ENCODE data around the gene MAMDC4.
"Not testable (repeated sequence)": the region's sequence is repeated elsewhere in the genome, so short reads cannot be mapped to it uniquely, and the experiment has no call there.

Gene MAMDC4

DNA sequence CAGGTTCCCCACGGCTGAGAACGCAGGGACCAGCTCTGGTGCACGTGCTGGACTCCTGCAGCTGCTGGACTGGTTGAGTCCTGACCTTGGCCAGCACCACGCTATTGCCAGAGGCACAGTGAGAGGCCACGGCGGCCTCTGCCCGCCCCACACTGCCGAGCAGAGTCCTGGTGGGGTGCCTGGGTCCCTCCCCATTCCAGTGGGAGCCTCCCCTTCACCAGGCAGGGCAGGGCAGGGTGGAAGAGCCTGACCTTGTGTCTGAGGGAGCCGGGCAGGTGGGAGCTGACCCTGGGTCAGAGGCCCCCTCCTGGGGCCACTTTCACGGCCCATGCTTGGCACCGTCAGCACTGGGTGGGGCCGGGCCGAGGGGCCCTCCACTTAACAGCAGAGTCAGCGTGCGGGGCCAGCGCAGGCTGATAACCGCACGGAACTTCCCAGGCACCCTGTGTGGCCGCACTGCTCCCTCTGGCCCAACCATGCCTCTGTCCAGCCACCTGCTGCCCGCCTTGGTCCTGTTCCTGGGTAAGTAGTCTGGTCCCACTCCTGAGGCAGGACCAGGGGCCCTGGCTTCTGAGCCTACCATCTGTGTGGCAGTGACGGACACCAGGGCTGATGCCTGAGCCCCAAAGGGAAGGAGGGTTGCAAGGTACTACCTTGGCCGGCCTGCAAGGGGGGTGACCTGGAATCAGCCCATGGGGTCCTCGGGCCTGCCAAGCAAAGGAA is at the start of gene MAMDC4:
TSS of gene MAMDC4 (plus strand) at position 406 of the 723 bp plus-strand sequence. CDS start at position 477, 71 bp downstream.
- no peak for DNase-seq (ENCODE audit: low read depth, low spot score)

DNA sequence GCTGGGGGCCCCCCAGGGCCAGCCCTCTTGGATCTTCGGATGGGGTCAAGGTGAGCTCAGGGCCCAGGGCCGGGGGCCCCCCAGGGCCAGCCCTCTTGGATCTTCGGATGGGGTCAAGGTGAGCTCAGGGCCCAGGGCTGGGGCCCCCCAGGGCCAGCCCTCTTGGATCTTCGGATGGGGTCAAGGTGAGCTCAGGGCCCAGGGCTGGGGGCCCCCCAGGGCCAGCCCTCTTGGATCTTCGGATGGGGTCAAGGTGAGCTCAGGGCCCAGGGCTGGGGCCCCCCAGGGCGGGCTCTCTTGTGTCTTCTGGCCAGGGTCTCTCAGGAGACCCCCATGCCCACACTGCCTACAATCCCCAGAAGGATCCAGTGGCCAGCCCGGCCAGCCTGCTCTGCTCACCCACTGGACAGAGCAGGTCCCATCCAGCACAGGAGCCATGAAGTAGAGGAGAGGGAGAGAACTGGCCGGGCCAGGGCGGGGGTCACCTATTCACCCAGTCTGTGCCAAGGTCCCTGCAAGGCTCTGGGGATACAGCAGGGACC is 49.1 kb upstream of the MAMDC4 start:
- not testable (repeated sequence) for DNase-seq (ENCODE audit: low read depth, low spot score)

DNA sequence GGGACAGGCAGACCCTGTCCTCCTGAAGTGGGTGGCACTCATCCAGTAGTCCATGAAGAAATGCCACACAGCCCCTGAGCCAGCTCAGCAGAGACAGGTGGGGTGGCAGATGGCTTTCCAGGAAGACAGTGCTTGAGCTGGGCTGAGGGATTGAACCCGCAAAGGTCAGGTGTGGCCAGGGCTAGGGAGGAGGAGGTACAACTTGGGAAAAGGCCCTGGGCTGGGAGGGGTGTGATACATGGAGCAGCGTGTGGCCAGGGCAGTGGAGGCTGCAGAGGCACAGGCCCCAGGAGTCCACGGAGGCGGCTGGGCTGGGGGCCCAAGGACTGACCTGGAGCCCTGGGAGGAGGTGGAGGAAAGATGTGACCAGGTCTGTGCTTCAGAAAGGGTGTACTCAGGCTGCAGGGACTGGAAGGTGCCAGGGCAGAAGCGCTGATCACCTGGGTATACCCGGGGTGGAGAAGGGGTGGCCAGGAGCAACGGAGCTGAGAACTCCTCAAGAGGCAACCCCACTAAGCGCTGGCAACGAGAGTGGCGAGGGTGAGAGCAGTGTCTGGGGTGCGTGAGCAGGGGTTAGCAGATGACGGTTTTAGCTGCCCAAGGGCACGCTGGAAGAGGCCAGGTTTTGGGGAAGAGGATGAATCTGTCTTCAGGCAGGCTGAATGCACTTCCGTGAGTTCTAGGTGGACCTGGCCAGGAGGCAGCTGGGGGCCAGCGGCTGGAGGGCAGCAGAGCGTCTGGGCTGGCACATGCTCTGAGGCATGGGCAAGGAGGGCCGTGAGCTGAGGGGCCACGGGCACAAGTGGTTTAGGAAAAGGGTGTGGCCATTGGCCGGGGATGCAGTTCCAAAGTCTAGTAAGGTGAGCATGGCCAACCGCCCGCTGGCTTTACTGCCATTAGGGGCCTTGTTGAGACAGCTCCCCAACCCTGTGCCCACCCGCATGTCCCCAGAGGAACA is 48.3 kb upstream of the MAMDC4 start:
- DNase-seq (ENCODE audit: low read depth, low spot score): no peak

DNA sequence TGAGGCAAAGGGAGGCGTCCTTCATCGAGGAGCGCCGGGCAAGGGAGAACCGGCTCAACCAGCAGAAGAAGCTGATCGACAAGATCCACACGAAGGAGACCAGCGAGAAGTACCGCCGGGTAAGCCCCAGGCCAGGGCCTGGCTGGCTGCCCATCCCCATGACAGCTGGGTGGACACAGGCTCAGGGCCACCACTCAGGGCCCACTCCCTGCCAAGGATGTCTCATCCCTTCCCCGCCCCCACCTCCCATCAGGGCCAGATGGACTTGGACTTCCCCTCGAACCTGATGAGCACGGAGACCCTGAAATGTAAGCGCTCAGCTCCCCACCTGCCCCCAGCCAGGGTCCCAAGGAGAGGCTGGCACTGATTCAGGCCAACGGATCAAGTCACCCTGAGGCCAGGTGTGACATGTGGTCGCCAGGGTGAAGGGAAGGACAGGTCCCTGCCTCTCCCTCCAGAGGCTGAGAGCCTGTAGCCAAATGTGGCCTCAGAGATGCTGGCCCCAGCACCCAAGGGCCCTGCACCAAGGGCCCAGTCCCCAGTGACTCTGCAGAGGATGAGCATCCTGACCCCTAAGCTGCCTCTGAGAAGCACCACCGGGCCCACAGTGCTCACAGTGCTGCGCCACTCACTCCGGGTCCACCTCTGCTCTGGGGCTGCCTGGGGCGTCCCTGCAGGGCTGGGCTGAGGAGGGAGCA is 47.5 kb upstream of the MAMDC4 start:
- no peak for DNase-seq (ENCODE audit: low read depth, low spot score)

DNA sequence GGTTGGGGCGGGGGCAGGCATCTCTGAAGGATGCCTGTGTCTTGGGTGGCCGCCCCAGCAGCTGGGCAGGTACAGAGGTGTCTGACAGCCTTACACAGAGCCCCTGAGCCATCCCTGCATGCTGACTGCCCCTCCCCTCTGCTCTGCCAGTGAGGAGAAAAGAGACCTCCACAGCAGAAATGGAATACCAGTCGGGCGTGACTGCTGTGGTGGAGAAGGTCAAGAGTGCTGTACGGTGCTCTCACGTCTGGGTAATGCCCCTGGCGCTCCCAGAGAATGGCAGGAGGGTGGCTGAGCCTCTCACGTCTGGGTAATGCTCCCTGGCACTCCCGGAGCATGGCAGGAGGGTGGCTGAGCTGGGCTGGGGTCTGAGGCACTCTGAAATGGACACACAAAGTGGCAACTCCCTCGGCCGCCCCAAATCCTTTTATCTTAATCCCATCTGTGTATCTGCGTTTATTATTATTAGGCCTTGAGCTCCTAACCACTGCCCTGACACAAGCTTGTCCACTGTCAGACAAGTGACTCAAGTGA is 46.9 kb upstream of the MAMDC4 start:
- DNase-seq (ENCODE audit: low read depth, low spot score): no peak

DNA sequence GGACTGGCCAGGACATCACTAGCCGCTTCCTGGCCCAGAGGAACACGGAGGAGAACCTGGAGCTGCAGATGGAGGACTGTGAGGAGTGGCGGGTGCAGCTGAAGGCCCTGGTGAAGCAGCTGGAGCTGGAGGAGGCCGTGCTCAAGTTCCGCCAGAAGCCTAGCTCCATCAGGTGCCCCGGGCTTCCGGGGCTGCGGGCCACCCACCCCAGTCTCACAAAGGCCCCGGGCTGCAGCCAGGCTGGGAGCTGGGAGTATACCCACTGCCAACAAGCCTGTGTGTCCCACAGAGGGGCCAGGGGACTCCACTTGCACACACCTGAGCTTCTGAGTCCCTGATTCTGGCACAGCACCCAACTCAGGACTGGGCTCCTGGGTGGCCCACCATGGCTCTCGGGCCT is 46.1 kb upstream of the MAMDC4 start:
- no peak for DNase-seq (ENCODE audit: low read depth, low spot score)

DNA sequence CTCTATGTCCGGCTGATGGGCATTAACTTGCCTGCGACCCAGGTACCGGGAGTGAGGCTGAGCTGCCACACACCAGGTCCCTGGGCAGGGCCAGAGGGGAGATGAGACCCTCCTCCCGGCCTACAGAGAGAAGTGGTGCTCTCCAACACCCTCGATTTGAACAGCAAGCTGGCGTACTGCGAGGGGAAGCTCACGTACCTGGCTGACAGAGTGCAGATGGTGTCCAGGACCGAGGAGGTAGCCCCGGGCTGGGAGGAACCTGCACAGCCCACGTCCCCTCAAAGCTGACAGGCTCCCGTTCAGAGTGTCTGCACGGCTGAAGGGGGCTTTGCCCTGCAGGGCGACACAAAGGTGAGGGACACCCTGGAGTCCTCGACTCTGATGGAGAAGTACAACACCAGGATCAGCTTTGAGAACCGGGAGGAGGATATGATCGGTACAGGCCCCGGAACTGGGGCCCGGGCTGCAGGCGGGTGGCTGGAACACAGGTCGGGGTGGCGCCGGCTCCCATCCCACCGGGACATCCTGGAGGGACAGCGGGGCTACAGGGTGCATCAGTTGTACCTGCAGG is 45.4 kb upstream of the MAMDC4 start:
- no peak for DNase-seq (ENCODE audit: low read depth, low spot score)

DNA sequence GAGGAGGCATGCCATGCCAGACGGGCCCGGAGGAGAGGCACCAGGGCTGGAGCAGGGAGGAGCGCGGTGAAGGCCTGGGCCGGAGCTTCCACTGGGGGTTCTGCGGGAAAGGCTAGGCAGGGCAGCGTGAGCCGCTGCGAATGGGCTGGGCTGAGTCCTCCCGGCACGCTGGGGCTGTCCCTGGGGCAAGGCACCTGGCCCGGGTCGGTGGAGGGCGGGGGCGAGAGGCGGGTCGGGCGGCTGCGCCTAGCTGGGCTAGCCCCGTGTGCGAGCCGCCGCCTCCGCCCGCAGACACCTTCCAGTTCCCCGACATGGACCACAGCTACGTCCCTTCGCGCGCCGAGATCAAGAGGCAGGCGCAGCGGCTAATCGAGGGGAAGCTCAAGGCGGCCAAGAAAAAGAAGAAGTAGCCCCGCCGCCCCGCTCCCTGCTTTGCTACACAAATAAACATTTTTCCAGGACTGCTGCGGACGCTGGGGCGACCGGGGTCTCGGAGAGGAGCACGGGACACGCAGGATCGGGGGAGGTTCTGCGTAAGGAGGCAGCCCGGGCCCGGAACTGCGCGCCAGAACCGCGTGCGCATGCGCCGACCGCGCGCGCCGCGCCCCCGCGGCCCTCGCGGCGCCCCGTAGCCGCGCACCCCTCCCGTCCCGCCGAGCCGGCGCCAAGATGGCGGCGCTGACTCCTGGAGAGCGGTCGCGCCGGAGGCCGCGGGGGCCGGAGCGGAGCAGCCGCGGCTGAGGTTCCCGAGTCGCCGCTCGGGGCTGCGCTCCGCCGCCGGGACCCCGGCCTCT is 44.7 kb upstream of the MAMDC4 start, which contains the start of gene RABL6:
TSS of gene RABL6 (plus strand) at position 668 of the 794 bp plus-strand sequence. CDS start 249 bp downstream, outside the sequence.
- DNase-seq (ENCODE audit: low read depth, low spot score): peak; percentile 50

DNA sequence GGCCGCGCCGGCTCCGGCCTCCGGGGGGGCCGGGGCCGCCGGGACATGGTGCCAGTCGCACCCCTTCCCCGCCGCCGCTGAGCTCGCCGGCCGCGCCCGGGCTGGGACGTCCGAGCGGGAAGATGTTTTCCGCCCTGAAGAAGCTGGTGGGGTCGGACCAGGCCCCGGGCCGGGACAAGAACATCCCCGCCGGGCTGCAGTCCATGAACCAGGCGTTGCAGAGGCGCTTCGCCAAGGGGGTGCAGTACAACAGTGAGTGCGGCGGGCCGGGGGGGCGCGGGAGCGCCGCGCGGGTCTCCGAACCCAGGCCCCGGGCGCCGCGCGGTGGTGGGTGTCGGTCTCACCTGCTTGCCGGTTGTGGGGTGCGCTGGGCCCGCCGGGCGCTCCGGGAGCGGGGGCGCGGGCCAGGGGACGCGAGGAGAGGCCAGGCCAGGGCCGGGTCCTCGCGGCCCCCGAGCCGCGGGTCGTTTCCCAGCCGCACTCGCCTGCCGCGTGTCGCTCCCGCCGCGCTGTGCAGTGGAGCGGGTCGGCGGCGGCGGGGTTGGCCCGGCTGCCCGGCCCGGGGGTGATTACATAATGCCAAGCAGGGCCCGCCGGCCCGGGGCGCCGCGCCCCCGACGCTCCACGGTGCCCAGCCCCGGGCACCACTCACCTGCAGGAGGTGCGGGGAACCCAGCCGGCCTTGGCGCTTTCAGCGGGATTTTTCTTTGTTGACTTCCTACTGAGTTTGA is 43.9 kb upstream of the MAMDC4 start:
- DNase-seq (ENCODE audit: low read depth, low spot score): no peak

DNA sequence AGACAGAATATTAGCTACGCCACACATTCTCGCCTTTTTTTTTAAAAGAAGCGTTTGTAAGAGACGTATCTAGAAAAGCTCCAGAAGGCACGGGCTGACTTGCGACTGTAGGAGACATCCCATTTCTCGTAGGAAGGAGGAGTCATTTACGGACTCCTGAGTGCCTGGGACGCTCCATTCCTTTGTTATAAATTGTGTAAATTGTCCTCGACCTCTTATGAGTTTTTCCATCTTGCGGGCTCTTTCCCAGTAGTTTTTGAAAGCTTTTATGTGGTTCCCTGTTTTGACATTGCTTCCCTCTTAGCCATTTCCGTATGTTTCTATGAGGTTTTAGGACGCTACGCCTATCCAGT is 43.4 kb upstream of the MAMDC4 start:
- DNase-seq (ENCODE audit: low read depth, low spot score): no peak

DNA sequence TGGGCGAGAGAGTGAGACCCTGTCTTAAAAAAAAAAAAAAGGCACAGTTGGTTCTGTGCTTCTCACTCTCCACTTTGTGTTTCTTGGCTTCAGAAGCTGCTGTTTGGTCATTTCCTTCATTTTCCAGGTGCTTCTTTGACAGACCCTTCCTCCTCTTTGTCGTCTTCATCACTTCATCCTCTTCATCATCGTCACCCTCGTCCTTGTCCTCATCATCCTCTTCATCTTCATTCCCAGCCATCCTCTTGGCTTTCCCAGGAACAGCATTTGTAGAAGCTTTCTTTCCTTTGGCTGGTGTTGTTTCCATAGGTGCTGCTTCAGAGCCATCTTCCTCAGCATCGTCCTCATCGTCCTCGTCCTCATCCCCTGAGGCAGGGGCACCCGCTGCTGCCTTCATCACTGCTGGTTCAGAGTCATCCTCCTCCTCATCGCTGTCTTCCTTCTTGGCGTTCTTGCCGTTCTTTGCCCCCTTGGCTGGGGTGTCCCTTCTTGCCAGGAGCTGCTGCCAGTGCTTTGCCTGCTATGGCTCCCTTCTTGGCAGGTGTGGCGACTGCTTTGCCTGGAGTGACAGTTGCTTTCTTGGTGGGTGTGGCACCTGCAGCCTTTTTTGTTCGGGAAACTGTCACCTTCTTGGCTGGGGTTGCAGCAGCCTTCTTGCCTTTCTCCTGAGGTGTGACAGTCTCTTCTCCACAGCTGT is 37.3 kb upstream of the MAMDC4 start:
- no peak for DNase-seq (ENCODE audit: low read depth, low spot score)

DNA sequence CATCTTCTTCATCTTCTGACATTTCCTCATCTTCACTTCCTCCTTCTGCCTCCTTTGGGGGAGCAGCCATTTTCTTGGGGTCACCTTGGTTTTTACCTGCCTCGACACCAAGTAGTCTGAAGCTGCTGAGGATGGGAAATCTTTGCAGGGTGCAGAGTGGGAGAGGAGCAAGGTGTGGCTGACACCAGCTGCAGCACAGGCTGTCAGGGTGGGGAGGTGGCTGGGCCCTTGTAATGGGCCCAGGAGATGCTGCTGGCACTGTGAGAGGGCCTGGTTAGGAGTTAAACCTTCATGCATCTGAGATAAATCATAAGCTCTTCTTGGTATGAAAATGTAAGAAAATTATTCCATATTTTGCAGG is 36.7 kb upstream of the MAMDC4 start:
- DNase-seq (ENCODE audit: low read depth, low spot score): no peak

DNA sequence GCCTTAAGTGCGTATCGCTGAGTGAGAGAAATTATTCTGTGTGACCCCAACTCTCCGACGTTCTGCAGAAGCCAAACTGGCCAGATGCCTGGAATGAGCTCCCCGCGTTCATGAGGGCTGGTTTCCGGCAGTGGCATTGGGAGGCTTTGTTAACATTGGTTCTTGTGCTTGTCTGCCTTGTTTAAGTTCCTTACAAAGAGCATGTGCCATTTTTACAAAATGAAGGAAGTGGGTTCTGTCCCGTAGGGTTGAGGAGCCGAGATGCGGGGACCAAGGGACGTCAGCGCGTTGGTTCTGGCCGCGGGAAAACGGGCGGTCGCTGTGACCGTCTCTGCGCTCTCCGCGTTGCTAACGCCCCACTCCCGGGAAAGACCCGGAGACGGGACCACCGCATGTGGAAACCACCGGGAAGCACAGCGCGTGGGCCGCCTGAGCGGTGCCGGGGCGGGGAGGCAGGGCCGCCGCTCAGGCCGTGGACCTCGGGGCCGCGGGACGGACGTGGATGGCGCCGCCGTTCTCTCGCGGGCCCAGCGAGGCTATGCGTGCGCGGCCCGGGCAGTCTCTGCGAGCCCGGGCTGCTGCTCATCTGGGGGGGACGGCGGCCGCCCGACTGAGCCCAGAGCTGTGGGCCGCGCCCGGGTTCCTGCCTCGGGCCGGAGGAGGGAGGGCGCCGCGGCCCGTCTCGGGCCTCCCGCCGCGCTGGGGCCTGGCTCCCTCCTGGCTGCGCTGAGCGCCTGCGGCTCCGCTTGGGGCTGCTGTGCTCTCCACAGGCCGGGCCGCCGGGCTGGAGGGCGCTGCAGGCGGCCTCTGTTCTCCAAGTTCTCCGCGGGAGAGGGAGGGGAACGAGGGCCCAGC is 30.9 kb upstream of the MAMDC4 start:
- no peak for DNase-seq (ENCODE audit: low read depth, low spot score)

DNA sequence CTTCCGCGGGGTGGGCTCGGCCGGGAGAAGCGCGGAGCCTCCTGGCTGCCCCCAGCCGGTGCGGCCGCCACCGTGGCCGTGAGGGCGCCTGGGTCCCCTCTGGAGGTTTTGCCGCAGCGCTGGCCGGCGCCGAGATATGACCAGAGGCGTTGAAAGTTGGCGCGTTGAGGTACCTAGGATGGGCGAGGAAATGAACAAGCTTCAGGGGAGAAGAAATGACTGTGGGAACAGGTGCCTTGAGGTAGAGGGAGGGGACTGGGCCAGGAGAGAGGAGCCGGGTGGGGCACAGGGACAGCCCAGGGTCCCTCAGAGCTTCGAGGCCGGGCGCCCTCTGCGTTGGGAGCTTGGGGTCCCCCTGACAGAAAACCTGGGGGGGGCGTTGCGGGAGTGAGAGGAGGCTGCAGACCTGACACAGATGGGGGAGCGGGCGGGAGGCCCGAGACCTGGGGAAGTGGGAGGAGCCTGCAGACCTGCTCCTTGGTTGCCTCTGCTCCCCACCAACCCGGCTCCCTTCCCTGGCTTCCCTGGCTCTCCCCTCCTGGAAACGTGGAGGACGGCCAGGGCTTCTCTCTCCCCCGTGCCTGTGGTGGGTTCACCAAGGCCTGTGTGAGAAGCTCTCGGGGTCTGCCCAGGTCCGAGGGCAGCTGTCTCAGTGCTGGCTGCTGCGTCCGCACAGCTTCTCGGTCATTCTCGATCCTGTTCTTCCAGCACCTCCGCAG is 30.2 kb upstream of the MAMDC4 start:
- no peak for DNase-seq (ENCODE audit: low read depth, low spot score)

DNA sequence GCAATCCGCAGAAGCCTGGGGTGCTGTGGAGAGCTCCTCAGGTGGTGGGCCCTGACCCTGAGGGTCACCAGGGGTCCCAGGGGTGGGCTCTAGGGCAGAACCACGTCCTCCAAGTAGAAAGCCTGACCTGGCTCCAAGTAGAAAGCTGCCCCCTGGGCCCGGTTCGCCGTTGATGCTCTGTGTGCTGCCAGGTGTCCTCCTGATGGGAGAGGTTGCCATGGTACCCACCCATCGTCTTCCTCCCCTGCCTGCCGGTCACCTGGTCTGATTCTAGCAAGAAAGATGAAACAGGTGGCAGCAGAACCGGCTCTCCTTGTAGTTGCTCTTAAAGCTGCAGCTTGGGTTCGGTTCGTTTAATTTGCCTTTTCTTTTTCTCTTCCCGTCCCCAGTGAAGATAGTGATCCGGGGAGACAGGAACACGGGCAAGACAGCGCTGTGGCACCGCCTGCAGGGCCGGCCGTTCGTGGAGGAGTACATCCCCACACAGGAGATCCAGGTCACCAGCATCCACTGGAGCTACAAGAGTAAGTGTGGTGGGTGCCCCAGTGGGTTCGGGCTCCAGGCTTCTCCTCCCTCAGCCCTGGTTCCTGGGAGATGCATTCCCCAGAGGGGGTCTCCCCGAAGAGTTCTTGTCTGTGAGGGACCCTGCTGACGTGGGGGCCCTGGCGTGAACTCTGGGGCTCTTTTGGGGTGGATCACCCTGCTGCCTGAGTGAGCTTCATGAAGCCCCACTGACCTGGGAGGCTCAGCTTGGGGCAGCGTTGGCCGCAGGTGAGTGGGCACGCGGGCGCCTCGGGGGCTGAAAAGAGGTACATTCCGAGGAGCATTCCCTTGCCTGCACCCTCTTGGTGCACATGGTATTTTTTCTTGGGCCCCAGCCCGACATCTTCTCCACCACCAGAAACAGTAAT is 28.8 kb upstream of the MAMDC4 start:
- DNase-seq (ENCODE audit: low read depth, low spot score): no peak

DNA sequence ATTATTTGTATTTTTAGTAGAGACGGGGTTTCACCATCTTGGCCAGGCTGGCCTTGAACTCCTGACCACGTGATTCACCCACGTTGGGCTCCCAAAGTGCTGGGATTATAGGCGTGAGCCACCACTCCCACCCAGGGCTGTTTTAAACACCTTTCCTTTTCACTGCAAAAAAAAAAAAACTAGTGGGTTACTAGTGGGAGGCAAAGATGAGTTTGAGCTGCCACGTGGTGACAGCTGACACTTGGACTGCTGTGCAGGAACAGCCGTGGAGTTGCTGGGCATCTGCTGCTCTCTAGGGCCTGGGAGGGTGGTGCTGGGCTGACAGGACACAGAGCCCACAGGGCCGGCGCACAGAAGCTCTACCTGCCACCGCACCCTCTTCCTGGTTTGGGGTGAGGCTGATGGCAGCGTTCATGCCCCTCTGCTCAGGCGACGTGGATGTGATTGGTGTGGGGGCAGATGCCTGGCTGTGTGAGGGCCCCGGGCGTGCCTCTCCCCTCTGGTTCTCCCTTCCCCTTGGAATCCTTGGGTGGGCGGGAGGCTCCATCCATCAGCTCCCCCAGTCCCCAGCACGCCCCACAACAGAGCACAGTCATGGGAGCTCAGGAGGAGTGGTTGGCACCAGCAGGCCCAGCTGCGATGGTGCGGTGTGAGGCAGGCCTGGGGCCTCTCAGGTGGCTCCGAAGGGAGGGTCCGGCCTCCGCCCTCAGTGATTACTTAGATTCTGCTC is 27.5 kb upstream of the MAMDC4 start:
- DNase-seq (ENCODE audit: low read depth, low spot score): no peak
